ENCODE data around the gene CBARP. TPM values are rescaled to one million over a fixed set of nuclear protein-coding genes. Genes with fewer than 3 reads are reported as not detected.
A peak's percentile ranks its signal among the peaks of the same experiment; 100 is the strongest.

CBARP gene
- total and polyA plus RNA-seq, 9 of the 15 experiments (the other 6 are each of a cell fraction or from before 2014, with no cell fraction given): 0.03 to 8.9 (median 1.2) TPM; not detected in 1

GRCh38 chr19:1273263-1274041 lies 35.6 kb upstream of the CBARP start (continued):
- TF ChIP-seq THRB (CRISPR knock-in tag; conservative IDR thresholded peaks at IDR 0.05) (peak; percentile 5), OTX1 (CRISPR knock-in tag; IDR thresholded peaks at IDR 0.05) (0 out of 2 replicates have a peak, but pooled peaks have one; percentile 81), ZNF140 (CRISPR knock-in tag; IDR thresholded peaks at IDR 0.05) (no peak), ZEB2 (IDR thresholded peaks at IDR 0.05) (no peak), HDGF (IDR thresholded peaks at IDR 0.05) (0 out of 2 replicates have a peak, but pooled peaks have one; percentile 8), ERF (CRISPR knock-in tag; IDR thresholded peaks at IDR 0.05) (peak; percentile 93), TAL1 (IDR thresholded peaks at IDR 0.05) (no peak), EGR1 (conservative IDR thresholded peaks at IDR 0.05) (peak; percentile 88), TEAD1 (CRISPR knock-in tag; IDR thresholded peaks at IDR 0.05) (no peak), ARNT (IDR thresholded peaks at IDR 0.05) (0 out of 4 replicates have a peak, but pooled peaks of 1 of the 2 experiments have one; percentile 67), ZNF589 (CRISPR knock-in tag; IDR thresholded peaks at IDR 0.05; ENCODE audit: low read depth) (peak; percentile 59; the same call in 1 of the 2 replicates), RBFOX2 (IDR thresholded peaks at IDR 0.05; ENCODE audit: low read depth, low read length) (peak; percentile 54), ZNF224 (CRISPR knock-in tag; IDR thresholded peaks at IDR 0.05) (no peak), TCF15 (CRISPR knock-in tag; IDR thresholded peaks at IDR 0.05) (no peak), SMAD3 (CRISPR knock-in tag; conservative IDR thresholded peaks at IDR 0.05) (peak; percentile 74), SMARCA4 (IDR thresholded peaks at IDR 0.05) (no peak), ZNF12 (CRISPR knock-in tag; IDR thresholded peaks at IDR 0.05) (no peak), SUPT5H (IDR thresholded peaks at IDR 0.05) (peak; percentile 52), KHSRP (IDR thresholded peaks at IDR 0.05) (no peak), TRIM25 (IDR thresholded peaks at IDR 0.05; ENCODE audit: borderline replicate concordance) (no peak), ZFP36 (IDR thresholded peaks at IDR 0.05; ENCODE audit: low read depth, low read length, partially characterized antibody) (no peak), TCF3 (CRISPR knock-in tag; IDR thresholded peaks at IDR 0.05) (no peak), ZNF431 (CRISPR knock-in tag; IDR thresholded peaks at IDR 0.05) (0 out of 2 replicates have a peak, but pooled peaks have one; percentile 40), YY1 (IDR thresholded peaks at IDR 0.05; ENCODE audit: borderline replicate concordance in 1 of 3, control insufficient read depth in 1 of 3, extremely low read depth in 1 of 3, insufficient read depth in 3 of 3, insufficient read length in 1 of 3, insufficient replicate concordance in 2 of 3, low read depth in 1 of 3, low read length in 2 of 3) (no peak)

Measured in K562 (cell line).